OCI-LY3 (cell line): ENCODE measurements around the gene CISD3.

Source experiments
- EZH2phosphoT487 ChIP-seq: fragments of 200-600 bp; shearing (Covaris generic); IDR thresholded peaks from 2 replicates; pipeline ENCODE4 v1.6.1; 2018; ENCODE audit warnings: antibody characterized with exemption, mixed run types, low read depth
- TF ChIP-seq, protein P1 (sequence below): fragments of 200-600, 300-600 bp; sonication (generic); IDR thresholded peaks from 2 replicates; pipeline ENCODE4 v1.5.1; 2014; ENCODE audit warnings: antibody characterized with exemption, low read length, low read depth

DNA sequence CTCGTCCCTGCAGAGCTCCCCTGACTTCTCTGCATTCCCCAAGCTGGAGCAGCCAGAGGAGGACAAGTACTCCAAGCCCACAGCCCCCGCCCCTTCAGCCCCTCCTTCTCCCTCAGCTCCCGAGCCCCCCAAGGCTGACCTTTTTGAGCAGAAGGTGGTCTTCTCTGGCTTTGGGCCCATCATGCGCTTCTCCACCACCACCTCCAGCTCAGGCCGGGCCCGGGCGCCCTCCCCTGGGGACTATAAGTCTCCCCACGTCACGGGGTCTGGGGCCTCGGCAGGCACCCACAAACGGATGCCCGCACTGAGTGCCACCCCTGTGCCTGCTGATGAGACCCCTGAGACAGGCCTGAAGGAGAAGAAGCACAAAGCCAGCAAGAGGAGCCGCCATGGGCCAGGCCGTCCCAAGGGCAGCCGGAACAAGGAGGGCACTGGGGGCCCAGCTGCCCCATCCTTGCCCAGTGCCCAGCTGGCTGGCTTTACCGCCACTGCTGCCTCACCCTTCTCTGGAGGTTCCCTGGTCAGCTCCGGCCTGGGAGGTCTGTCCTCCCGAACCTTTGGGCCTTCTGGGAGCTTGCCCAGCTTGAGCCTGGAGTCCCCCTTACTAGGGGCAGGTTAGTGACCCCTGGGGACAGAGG lies 13.7 kb upstream of the CISD3 start:
- TF ChIP-seq, protein P1, sequence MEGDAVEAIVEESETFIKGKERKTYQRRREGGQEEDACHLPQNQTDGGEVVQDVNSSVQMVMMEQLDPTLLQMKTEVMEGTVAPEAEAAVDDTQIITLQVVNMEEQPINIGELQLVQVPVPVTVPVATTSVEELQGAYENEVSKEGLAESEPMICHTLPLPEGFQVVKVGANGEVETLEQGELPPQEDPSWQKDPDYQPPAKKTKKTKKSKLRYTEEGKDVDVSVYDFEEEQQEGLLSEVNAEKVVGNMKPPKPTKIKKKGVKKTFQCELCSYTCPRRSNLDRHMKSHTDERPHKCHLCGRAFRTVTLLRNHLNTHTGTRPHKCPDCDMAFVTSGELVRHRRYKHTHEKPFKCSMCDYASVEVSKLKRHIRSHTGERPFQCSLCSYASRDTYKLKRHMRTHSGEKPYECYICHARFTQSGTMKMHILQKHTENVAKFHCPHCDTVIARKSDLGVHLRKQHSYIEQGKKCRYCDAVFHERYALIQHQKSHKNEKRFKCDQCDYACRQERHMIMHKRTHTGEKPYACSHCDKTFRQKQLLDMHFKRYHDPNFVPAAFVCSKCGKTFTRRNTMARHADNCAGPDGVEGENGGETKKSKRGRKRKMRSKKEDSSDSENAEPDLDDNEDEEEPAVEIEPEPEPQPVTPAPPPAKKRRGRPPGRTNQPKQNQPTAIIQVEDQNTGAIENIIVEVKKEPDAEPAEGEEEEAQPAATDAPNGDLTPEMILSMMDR = no peak
- TF ChIP-seq EZH2phosphoT487 = no peak
